ENCODE results near the gene FRMD4A. TPM values are rescaled to one million over a fixed set of nuclear protein-coding genes. Genes with fewer than 3 reads are reported as not detected.

FRMD4A gene
- total RNA-seq, 1 experiment from 2014 or later, result not detected

DNA sequence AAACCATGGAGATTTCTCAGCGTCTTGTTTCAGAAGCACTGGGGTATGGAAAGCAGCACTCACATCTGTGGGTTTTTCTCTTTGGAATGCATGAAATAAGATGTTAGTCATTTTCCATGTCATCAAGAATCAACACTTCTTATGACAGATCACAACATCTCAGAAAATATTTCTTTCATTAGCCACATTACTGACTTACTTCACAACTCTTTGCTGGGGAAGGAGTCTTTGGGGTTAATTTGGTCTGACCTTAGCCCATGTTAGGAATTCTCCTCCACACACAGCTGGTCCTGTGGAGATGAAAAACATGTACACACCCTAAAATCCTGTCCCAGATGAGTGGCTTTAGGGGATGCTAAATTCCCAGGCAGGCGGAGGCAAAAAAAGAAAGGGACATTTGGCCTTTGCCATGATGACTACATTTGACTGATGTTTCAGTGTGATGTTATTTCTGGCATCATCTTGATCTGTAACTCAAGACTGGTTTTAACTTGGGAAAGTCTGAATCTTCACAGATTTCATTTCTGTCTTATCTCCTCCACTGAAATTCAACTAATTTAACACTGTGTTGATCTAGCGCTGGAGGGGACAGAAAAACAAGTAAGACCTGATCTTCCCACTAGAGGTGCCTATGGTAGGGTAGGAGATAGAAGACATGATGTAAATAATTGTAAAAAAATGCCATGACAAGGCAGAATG is 380.7 kb downstream of the FRMD4A start:
- Histone ChIP-seq H3K4me2 (ENCODE audit: low read depth, low read length, poor library complexity, severe bottlenecking) (no peak overlapping the region), H4K20me1 (ENCODE audit: insufficient read depth, low read depth, low read length) (no peaks in the 10 kb centered on the region), H3K79me2 (ENCODE audit: low read length) (no peaks in the 10 kb centered on the region), H3K4me1 (ENCODE audit: low read length) (no peaks in the 10 kb centered on the region), H3K9me3 (ENCODE audit: low read length) (no peaks in the 10 kb centered on the region), H3K9ac (ENCODE audit: low read length) (no peak overlapping the region), H3K4me3 (ENCODE audit: low read length) (no peak overlapping the region), H3K27me3 (ENCODE audit: low read length) (no peaks in the 10 kb centered on the region), H3K27ac (ENCODE audit: low read length) (no peak overlapping the region), H3K36me3 (ENCODE audit: insufficient read depth, low read length) (no peaks in the 10 kb centered on the region), H3K9me2 (replicated peaks; ENCODE audit: insufficient read depth, low read length) (no peaks in the 10 kb centered on the region), H2AFZ (ENCODE audit: low read length) (no peak overlapping the region)
- DNase-seq, result no peak

DNA sequence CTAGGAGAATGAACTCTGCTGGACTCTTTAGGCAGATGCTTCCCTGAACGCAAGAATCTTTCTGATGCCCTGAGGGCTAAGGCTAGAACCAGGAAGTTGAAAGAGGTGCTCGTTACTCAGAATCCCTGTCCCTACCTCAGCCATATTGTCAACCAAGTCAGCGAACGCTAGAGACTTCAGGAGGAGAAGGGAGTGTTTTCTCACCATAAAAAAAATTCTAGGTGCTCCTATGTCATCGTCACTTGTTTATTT is 384.6 kb downstream of the FRMD4A start:
- Histone ChIP-seq H3K9ac (ENCODE audit: low read length) (no peak overlapping the region), H3K9me3 (ENCODE audit: low read length) (no peaks in the 10 kb centered on the region), H3K4me3 (ENCODE audit: low read length) (no peak overlapping the region), H3K79me2 (ENCODE audit: low read length) (no peaks in the 10 kb centered on the region), H4K20me1 (ENCODE audit: insufficient read depth, low read depth, low read length) (no peaks in the 10 kb centered on the region), H3K27me3 (ENCODE audit: low read length) (no peaks in the 10 kb centered on the region), H3K9me2 (replicated peaks; ENCODE audit: insufficient read depth, low read length) (no peaks in the 10 kb centered on the region), H3K36me3 (ENCODE audit: insufficient read depth, low read length) (no peaks in the 10 kb centered on the region), H3K4me2 (ENCODE audit: low read depth, low read length, poor library complexity, severe bottlenecking) (no peak overlapping the region), H3K27ac (ENCODE audit: low read length) (no peak overlapping the region), H2AFZ (ENCODE audit: low read length) (no peak overlapping the region), H3K4me1 (ENCODE audit: low read length) (no peaks in the 10 kb centered on the region)
- DNase-seq, result no peak

DNA sequence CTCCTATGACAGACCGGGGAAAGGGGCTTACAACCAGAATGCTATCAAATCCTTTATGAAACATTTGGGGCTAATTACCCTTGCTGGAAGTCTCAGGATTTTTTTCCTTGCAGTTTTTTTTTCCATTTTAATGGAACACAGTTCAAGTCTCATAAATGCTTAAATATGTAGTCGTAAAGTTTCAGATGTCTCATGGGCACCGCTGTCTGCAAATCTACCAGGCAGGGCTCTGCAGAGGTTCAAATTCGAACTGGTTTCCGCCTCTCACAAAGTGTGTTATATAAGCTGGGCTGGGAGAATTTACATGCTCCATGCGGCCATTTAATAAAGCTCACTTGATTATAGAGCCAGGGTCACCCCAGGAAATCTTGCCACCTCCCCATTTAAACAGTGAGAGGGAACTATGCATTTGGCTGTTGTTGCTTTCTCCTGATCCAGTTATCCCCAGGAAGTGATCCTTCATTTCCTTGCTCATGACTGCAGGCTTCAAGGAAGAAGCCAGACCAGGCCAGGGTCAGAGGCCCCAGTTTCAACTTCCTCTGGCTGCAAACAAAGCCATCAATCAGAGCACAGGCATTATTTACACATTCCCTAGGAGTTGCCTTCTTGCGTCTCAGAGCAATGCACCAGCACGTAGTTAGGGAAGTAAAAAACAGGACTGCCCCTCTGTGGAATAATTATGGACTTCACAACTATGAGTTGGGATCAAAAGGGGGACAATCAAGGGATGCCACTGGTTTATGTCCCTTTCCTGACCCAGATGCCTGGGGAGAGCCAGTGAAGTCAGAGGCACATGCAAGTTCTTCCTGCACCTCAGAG is 385.1 kb downstream of the FRMD4A start:
- Histone ChIP-seq H3K36me3 (ENCODE audit: insufficient read depth, low read length) (no peaks in the 10 kb centered on the region), H3K79me2 (ENCODE audit: low read length) (no peaks in the 10 kb centered on the region), H3K27ac (ENCODE audit: low read length) (no peak overlapping the region), H3K9me2 (replicated peaks; ENCODE audit: insufficient read depth, low read length) (no peaks in the 10 kb centered on the region), H3K9me3 (ENCODE audit: low read length) (no peaks in the 10 kb centered on the region), H3K4me3 (ENCODE audit: low read length) (no peak overlapping the region), H3K9ac (ENCODE audit: low read length) (no peak overlapping the region), H3K4me1 (ENCODE audit: low read length) (no peaks in the 10 kb centered on the region), H3K27me3 (ENCODE audit: low read length) (no peaks in the 10 kb centered on the region), H4K20me1 (ENCODE audit: insufficient read depth, low read depth, low read length) (no peaks in the 10 kb centered on the region), H2AFZ (ENCODE audit: low read length) (no peak overlapping the region), H3K4me2 (ENCODE audit: low read depth, low read length, poor library complexity, severe bottlenecking) (no peak overlapping the region)
- DNase-seq, result no peak

DNA sequence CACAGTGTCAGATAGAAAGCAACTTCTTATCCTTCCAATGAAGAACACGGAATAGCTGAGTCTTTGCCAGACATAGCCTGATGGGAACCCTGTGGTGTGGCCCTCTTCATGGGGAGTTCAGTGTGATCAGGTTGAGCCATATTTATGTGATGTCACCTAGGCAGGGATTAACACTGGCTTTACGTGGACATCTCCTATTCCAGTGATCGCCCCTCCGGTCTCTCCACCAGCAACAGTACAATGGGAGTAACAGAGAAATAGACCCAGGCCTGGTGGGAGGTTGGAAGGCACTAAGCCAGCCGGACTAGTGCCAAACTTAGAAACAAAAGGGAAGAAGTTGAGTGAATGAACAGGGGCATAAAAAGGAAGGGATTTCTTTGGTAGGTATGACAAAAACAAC is 385.9 kb downstream of the FRMD4A start:
- Histone ChIP-seq H3K79me2 (ENCODE audit: low read length) (no peaks in the 10 kb centered on the region), H3K4me2 (ENCODE audit: low read depth, low read length, poor library complexity, severe bottlenecking) (no peak overlapping the region), H3K36me3 (ENCODE audit: insufficient read depth, low read length) (no peaks in the 10 kb centered on the region), H3K9ac (ENCODE audit: low read length) (no peak overlapping the region), H3K4me3 (ENCODE audit: low read length) (no peak overlapping the region), H3K9me2 (replicated peaks; ENCODE audit: insufficient read depth, low read length) (no peaks in the 10 kb centered on the region), H2AFZ (ENCODE audit: low read length) (no peak overlapping the region), H3K4me1 (ENCODE audit: low read length) (no peaks in the 10 kb centered on the region), H4K20me1 (ENCODE audit: insufficient read depth, low read depth, low read length) (no peaks in the 10 kb centered on the region), H3K27me3 (ENCODE audit: low read length) (no peaks in the 10 kb centered on the region), H3K9me3 (ENCODE audit: low read length) (no peaks in the 10 kb centered on the region), H3K27ac (ENCODE audit: low read length) (no peak overlapping the region)
- no peak for DNase-seq

DNA sequence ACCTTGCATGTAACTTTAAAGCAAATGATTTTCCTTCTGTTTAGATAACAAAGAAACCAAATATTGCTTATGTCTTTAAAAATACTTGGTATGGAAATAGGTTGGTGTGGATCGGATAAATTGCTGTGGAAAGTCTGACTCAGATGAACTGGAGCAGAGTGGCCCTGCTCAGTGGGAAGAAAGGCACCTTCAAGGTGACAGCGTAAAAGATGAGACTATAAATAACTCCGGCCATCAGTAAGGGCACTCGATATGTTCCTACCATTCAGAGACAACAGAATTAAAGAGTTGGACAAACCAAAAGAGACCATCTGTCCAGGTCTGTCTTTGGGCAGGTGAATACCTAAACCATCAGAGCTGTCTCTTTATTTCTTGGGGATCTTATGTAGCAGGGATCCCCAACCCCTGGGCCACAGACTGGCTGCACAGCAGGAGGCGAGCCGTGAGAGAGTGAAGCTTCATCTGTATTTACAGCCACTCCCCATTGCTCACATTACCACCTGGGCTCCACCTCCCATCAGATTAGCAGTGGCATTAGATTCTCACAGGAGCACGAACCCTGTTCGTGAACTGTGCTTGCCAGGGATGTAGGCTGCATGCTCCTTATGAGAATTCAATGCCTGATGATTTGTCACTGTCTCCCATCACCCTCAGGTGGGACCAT is 386.9 kb downstream of the FRMD4A start:
- no peaks in the 10 kb centered on the region for H3K4me1 ChIP-seq (ENCODE audit: low read length)
- no peak overlapping the region for H3K9ac ChIP-seq (ENCODE audit: low read length)
- H3K4me3 ChIP-seq (ENCODE audit: low read length), result no peak overlapping the region
- H3K9me3 ChIP-seq (ENCODE audit: low read length), result no peaks in the 10 kb centered on the region
- H3K27ac ChIP-seq (ENCODE audit: low read length), result no peak overlapping the region
- no peaks in the 10 kb centered on the region for H3K27me3 ChIP-seq (ENCODE audit: low read length)
- H3K79me2 ChIP-seq (ENCODE audit: low read length), result no peaks in the 10 kb centered on the region
- DNase-seq, result no peak
- H3K4me2 ChIP-seq (ENCODE audit: low read depth, low read length, poor library complexity, severe bottlenecking), result no peak overlapping the region
- no peaks in the 10 kb centered on the region for H3K9me2 ChIP-seq (replicated peaks; ENCODE audit: insufficient read depth, low read length)
- no peaks in the 10 kb centered on the region for H4K20me1 ChIP-seq (ENCODE audit: insufficient read depth, low read depth, low read length)
- H3K36me3 ChIP-seq (ENCODE audit: insufficient read depth, low read length), result no peaks in the 10 kb centered on the region
- H2AFZ ChIP-seq (ENCODE audit: low read length), result no peak overlapping the region

DNA sequence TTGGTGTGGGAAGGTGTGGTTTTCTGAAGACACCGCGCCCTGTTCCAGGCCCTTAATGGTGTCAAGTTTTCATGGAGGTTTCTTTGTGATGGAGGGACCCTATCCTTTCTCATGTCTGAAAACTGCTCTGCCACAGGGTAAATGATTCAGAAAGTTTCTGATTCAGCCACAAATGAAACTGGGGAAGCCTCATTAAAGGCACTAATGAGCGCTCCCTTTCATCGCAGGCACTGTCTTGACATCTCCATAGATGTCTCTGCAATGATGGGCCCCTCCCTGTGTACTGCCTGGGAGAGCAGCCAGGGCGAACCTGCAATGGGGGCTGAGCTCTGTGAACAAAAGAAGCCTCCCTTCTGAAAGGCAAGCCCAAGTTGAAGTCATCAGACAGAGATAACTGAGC is 388.7 kb downstream of the FRMD4A start:
- Histone ChIP-seq H3K79me2 (ENCODE audit: low read length) (no peaks in the 10 kb centered on the region), H3K4me3 (ENCODE audit: low read length) (no peak overlapping the region), H3K9me3 (ENCODE audit: low read length) (no peaks in the 10 kb centered on the region), H3K4me2 (ENCODE audit: low read depth, low read length, poor library complexity, severe bottlenecking) (no peak overlapping the region), H2AFZ (ENCODE audit: low read length) (no peak overlapping the region), H3K9ac (ENCODE audit: low read length) (no peak overlapping the region), H3K27me3 (ENCODE audit: low read length) (no peaks in the 10 kb centered on the region), H4K20me1 (ENCODE audit: insufficient read depth, low read depth, low read length) (no peaks in the 10 kb centered on the region), H3K27ac (ENCODE audit: low read length) (no peak overlapping the region), H3K36me3 (ENCODE audit: insufficient read depth, low read length) (no peaks in the 10 kb centered on the region), H3K4me1 (ENCODE audit: low read length) (no peaks in the 10 kb centered on the region), H3K9me2 (replicated peaks; ENCODE audit: insufficient read depth, low read length) (no peaks in the 10 kb centered on the region)
- DNase-seq, result no peak

DNA sequence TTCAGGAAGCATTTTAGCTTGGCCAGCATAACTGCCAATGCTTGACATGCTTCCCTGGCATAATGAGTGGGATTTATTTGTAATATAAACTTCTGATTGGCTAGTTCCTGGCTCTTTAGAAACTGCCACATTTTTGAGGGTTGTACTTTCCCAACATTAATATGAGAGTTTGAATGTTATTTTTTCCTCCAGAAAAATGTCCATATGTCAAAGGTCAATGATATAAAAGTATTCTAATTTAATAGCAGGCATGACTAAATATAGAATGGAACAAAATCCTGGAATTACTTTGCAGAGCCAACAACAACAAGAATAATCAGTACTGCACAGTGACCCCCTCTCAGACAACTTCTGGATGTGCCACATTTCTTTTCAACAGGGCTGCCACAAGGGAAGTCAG is 391.3 kb downstream of the FRMD4A start:
- Histone ChIP-seq H3K4me1 (ENCODE audit: low read length) (no peaks in the 10 kb centered on the region), H3K9me3 (ENCODE audit: low read length) (no peaks in the 10 kb centered on the region), H3K27me3 (ENCODE audit: low read length) (no peaks in the 10 kb centered on the region), H2AFZ (ENCODE audit: low read length) (no peak overlapping the region), H3K36me3 (ENCODE audit: insufficient read depth, low read length) (no peaks in the 10 kb centered on the region), H3K9ac (ENCODE audit: low read length) (no peak overlapping the region), H3K27ac (ENCODE audit: low read length) (no peak overlapping the region), H3K9me2 (replicated peaks; ENCODE audit: insufficient read depth, low read length) (no peaks in the 10 kb centered on the region), H3K4me2 (ENCODE audit: low read depth, low read length, poor library complexity, severe bottlenecking) (no peak overlapping the region), H4K20me1 (ENCODE audit: insufficient read depth, low read depth, low read length) (no peaks in the 10 kb centered on the region), H3K4me3 (ENCODE audit: low read length) (no peak overlapping the region), H3K79me2 (ENCODE audit: low read length) (no peaks in the 10 kb centered on the region)
- no peak for DNase-seq

DNA sequence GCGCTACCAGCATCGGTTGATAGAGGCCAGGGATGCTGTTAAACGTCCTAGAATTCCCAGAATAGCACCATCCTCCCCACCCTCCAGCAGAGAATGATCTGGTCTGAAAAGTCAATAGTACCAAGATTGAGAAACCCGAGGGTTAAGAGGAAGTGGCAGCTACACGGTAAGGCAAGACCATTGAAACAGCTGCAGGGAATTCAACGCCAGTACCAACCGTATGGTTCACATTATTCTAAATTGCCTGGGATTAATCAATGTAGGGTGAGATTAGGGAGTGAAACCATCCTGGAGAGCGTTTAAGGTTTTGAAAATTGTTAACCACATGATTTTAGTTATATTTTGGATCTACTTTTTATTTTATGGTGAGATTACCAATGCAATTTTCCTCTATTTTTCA is 391.8 kb downstream of the FRMD4A start:
- H3K9me2 ChIP-seq (replicated peaks; ENCODE audit: insufficient read depth, low read length), result no peaks in the 10 kb centered on the region
- H3K36me3 ChIP-seq (ENCODE audit: insufficient read depth, low read length), result no peaks in the 10 kb centered on the region
- no peak for DNase-seq
- H2AFZ ChIP-seq (ENCODE audit: low read length), result no peak overlapping the region
- no peak overlapping the region for H3K4me3 ChIP-seq (ENCODE audit: low read length)
- no peaks in the 10 kb centered on the region for H3K9me3 ChIP-seq (ENCODE audit: low read length)
- no peak overlapping the region for H3K9ac ChIP-seq (ENCODE audit: low read length)
- no peak overlapping the region for H3K4me2 ChIP-seq (ENCODE audit: low read depth, low read length, poor library complexity, severe bottlenecking)
- H4K20me1 ChIP-seq (ENCODE audit: insufficient read depth, low read depth, low read length), result no peaks in the 10 kb centered on the region
- H3K27me3 ChIP-seq (ENCODE audit: low read length), result no peaks in the 10 kb centered on the region
- no peaks in the 10 kb centered on the region for H3K79me2 ChIP-seq (ENCODE audit: low read length)
- no peaks in the 10 kb centered on the region for H3K4me1 ChIP-seq (ENCODE audit: low read length)
- H3K27ac ChIP-seq (ENCODE audit: low read length), result no peak overlapping the region

Data from Karpas-422 (cell line).